Stimulated activated naive B cell treated with anti-CD40 and anti-IgM and Interleukin-4, amounts not matched to agents 10 μg/mL and 1 μg/mL and 100 μg/mL, for 72 hours (primary cell): ENCODE results near the gene KIF19.

ENCODE experiments used
- ATAC-seq, 2 donors: fragments of 150-1000 bp; cut with Tn5 transposase; replicated peaks; 2 replicates each; pipeline ENCODE4 v1.10.0; 2021; ENCODE audit warnings: moderate library complexity in 1 of 2
- DNase-seq: peaks from one replicate; pipeline ENCODE4 v3.0.0; 2021
- H3K27ac Mint-ChIP-seq: one replicate; pipeline ENCODE4 v1.8.0; 2022; ENCODE audit warnings: mild to moderate bottlenecking, mixed read lengths
- H3K27me3 Mint-ChIP-seq, 2 donors: one replicate each; pipeline ENCODE4 v1.8.0; 2022; ENCODE audit warnings: mixed read lengths in 2 of 2
- H3K36me3 Mint-ChIP-seq, 2 donors: one replicate each; pipeline ENCODE4 v1.8.0; 2022; ENCODE audit warnings: mixed read lengths in 2 of 2, mild to moderate bottlenecking in 1 of 2
- H3K4me1 Mint-ChIP-seq, 2 donors: one replicate each; pipeline ENCODE4 v1.8.0; 2022; ENCODE audit warnings: mixed read lengths in 2 of 2, mild to moderate bottlenecking in 1 of 2
- H3K4me3 Mint-ChIP-seq, 2 donors: one replicate each; pipeline ENCODE4 v1.8.0; 2022; ENCODE audit warnings: mild to moderate bottlenecking in 2 of 2, mixed read lengths in 2 of 2, moderate library complexity in 1 of 2
- H3K9me3 Mint-ChIP-seq, 2 donors: one replicate each; pipeline ENCODE4 v1.8.0; 2022; ENCODE audit warnings: mixed read lengths in 2 of 2, mild to moderate bottlenecking in 1 of 2

The KIF19 gene

DNA sequence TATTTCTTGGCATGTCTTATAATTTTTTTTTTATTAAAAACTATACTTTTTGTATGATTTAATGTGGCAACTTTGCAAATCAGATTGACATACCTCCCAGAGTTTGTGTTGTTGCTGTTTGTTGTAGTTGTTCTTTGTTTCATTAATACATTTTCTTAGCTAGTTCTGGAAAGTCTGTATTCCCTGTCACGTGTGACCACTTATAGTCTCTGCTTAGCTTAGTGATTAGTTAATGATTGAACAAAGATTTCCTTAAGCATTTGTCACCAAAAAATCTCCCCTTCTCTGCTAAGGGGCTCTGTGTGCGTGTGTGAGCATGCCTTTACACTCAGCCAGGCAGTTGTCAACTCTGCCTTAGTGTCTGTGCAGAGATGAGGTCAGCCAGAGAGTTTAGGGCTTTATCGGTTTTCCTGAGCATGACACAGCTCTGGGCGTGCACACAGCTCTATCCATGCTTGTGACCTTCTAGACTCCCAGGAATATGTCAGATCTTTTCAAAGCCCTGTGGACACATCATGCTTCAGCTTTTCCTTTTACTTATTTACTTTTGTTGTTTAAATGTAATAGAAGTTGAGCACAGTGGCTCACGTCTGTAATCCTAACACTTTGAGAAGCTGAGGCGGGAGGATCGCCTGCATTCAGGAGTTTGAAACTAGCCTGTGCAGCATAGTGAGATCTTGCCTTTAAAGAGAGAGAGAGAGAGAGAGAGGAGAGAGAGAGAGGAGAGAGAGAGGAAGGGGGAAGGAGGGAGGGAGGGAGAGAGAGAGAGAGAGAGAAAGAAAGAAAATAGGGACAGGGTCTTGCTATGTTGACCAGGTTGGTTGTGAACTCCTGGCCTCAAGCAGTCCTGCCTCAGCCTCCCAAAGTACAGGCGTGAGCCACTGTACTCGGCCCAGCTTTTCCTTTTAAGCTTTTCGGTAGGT, 30.1 kb upstream of the KIF19 start:
- peaks cover 2 to 4% of the 10 kb centered on the region in 2 donors for H3K9me3 Mint-ChIP-seq
- DNase-seq (no peak), ATAC-seq (no peak)
- peaks cover 24 to 34% of the 10 kb centered on the region in 2 donors for H3K27me3 Mint-ChIP-seq
- peaks cover 0 to 5% of the 10 kb centered on the region in 2 donors for H3K4me1 Mint-ChIP-seq
- no peak overlapping the region for H3K27ac Mint-ChIP-seq
- no peak overlapping the region for H3K4me3 Mint-ChIP-seq
- H3K36me3 Mint-ChIP-seq, result peaks cover 3 to 4% of the 10 kb centered on the region in 2 donors

DNA sequence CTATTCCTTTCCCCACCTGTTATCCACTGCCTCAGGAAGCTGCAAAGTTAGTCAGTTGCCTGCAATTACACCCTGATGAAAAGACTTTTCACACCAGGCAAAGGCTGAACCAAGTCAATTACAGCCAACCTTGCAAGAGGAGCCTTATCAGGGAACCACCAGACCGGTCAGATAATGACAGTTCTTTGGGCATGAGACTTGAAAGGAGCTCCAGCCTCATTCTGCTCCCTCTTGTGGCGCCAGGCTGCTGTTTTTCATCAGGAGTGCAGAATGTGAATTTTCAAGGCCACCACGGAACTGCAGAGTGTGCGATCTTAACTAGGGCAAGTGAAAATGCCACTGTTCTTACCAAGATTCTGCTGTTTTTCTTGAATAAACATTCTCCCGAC, 29.5 kb upstream of the KIF19 start:
- no peak for DNase-seq
- Mint-ChIP-seq H3K4me3 (no peak overlapping the region), H3K9me3 (peaks cover 2 to 4% of the 10 kb centered on the region in 2 donors)

DNA sequence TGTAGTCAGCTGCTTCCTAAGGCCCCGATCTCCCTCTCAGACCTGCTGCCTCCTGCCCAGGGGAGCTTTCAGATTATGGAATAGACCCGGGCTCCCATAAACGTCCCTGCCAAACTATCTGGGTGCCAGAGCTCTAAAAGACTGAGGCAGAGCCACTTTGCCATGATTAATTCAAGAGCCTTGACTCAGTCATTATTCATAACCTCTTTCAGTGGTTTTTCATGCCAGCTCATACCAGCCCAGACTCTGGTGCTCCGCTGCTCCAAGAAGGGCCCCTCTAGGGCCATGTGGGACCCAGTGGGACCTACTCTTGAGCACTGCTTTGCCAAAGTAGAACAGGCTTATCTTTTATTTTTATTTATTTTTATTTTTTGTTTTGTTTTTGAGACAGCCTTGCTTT, 28.1 kb upstream of the KIF19 start:
- Mint-ChIP-seq H3K4me1 (peaks cover 0 to 5% of the 10 kb centered on the region in 2 donors), H3K27me3 (peaks cover 32 to 34% of the 10 kb centered on the region in 2 donors), H3K4me3 (no peak overlapping the region), H3K27ac (no peak overlapping the region), H3K9me3 (peaks cover 2 to 4% of the 10 kb centered on the region in 2 donors), H3K36me3 (peaks cover 3 to 4% of the 10 kb centered on the region in 2 donors)
- ATAC-seq, result peak; percentile 40 to 62
- no peak for DNase-seq

More for the DNA sequence above, 29.5 kb upstream of the KIF19 start:
- peaks cover 31 to 34% of the 10 kb centered on the region in 2 donors for H3K27me3 Mint-ChIP-seq
- H3K36me3 Mint-ChIP-seq, result peaks cover 3 to 4% of the 10 kb centered on the region in 2 donors
- H3K27ac Mint-ChIP-seq, result no peak overlapping the region
- H3K4me1 Mint-ChIP-seq, result peaks cover 0 to 5% of the 10 kb centered on the region in 2 donors
- ATAC-seq, result peak; percentile 55 to 59

DNA sequence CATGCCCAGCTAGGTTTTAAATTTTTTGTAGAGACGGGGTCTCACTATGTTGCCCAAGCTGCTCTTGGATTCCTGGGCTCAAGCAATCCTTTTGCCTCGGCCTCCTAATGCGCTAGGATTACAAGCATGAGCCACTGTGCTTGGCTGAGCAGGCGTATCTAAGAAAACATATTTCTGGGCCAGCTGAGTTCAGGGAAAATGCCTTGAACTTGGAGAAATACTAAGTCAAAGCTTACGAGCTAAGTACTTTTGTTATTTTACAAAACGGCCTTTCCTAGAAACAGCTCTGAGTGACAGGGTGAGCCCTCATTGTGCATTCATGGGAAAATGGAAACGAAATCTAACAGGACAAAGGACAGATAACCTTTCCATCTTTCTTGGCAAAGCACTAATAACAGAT, 27.2 kb upstream of the KIF19 start:
- H3K27me3 Mint-ChIP-seq, result peaks cover 30 to 32% of the 10 kb centered on the region in 2 donors
- H3K4me1 Mint-ChIP-seq, result peaks cover 0 to 5% of the 10 kb centered on the region in 2 donors
- H3K36me3 Mint-ChIP-seq, result peaks cover 3 to 4% of the 10 kb centered on the region in 2 donors
- H3K9me3 Mint-ChIP-seq, result peaks cover 2 to 4% of the 10 kb centered on the region in 2 donors
- DNase-seq (no peak), ATAC-seq (no peak)
- no peak overlapping the region for H3K4me3 Mint-ChIP-seq
- no peak overlapping the region for H3K27ac Mint-ChIP-seq

DNA sequence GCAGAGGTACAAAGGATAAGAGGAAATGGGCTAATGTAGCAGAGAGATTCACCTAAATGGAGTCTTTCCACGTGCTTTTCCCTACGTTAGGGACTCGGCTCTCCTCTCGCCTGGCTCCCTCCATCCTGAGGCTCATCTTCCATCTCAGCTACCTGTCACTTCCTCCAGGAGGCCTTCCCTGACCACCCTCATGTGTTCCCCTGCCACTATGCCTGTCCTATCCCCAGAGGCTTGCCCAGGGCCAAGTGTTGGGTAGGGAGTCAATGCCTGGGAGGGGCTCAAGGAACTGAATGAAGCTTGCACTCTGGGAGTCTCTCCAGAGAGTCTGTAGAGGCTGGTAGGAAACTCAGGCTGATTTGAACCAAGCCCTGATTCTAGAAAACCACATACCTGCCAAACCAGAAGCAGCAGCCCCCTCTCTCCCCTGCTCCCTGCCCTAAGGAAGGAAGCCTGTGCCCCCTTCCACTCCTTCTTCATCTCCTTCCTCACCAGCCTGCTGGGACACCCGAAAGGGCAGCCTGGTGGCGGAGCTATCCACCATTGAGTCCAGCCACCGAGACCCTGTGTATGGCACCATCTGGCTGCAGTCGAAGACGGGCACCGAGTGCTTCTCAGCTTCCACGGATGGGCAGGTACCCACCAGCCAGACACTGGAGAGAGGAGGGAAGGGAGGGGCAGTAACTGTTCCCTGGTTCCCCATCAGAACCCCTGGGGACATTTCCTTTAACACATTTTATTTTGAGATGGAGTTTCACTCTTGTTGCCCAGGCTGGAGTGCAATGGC, 26.6 kb upstream of the KIF19 start:
- Mint-ChIP-seq H3K4me1 (peaks cover 0 to 5% of the 10 kb centered on the region in 2 donors), H3K4me3 (no peak overlapping the region), H3K27me3 (peaks cover 30 to 32% of the 10 kb centered on the region in 2 donors), H3K27ac (no peak overlapping the region), H3K36me3 (peaks cover 3 to 4% of the 10 kb centered on the region in 2 donors), H3K9me3 (peaks cover 2 to 4% of the 10 kb centered on the region in 2 donors)
- DNase-seq (no peak), ATAC-seq (no peak)

DNA sequence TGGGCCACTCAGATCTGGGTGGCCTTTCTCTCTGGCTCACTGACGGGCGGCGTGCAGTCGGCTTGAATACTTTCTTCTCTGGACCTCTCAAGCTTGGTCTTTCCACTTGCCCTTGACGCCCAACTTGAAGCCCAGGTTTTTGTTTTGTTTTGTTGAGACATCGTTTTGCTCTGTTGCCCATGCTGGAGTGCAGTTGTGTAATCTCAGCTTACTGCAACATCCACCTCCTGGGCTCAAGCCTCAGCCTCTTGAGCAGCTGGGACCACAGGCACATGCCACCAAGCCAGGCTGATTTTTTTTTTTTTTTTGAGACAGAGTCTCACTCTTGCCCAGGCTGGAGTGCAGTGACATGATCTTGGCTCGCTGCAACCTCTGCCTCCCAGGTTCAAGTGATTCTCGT, 22.7 kb upstream of the KIF19 start:
- Mint-ChIP-seq H3K27me3 (peaks cover 30 to 45% of the 10 kb centered on the region in 2 donors), H3K9me3 (no peaks in the 10 kb centered on the region), H3K4me3 (no peak overlapping the region), H3K36me3 (no peaks in the 10 kb centered on the region), H3K27ac (no peak overlapping the region), H3K4me1 (peaks cover 0 to 4% of the 10 kb centered on the region in 2 donors)
- no peak for ATAC-seq
- DNase-seq, result no peak

DNA sequence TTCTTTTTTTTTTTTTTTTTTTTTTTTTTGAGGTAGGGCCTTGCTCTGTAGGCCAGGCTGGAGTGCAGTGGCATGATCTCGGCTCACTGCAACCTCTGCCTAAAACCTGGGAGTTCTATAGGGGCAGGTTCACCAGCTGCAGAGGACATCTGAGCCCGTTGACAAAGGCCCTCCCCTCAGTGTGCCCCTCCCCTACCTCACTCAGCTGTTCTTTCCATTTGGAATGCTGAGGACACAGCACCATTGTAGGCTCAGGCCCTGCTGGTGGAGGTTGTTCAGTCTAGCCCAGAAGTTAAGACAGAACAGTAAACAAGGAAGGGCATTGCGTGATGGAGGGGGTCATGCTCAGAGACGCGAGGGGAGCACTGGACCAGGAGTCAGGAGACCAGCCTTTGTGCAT, 21.8 kb upstream of the KIF19 start:
- Mint-ChIP-seq H3K36me3 (no peaks in the 10 kb centered on the region), H3K27ac (no peak overlapping the region), H3K4me1 (peaks cover 0 to 5% of the 10 kb centered on the region in 2 donors), H3K27me3 (peaks cover 37 to 51% of the 10 kb centered on the region in 2 donors), H3K9me3 (no peaks in the 10 kb centered on the region), H3K4me3 (no peak overlapping the region)
- DNase-seq, result no peak
- ATAC-seq, result no peak

DNA sequence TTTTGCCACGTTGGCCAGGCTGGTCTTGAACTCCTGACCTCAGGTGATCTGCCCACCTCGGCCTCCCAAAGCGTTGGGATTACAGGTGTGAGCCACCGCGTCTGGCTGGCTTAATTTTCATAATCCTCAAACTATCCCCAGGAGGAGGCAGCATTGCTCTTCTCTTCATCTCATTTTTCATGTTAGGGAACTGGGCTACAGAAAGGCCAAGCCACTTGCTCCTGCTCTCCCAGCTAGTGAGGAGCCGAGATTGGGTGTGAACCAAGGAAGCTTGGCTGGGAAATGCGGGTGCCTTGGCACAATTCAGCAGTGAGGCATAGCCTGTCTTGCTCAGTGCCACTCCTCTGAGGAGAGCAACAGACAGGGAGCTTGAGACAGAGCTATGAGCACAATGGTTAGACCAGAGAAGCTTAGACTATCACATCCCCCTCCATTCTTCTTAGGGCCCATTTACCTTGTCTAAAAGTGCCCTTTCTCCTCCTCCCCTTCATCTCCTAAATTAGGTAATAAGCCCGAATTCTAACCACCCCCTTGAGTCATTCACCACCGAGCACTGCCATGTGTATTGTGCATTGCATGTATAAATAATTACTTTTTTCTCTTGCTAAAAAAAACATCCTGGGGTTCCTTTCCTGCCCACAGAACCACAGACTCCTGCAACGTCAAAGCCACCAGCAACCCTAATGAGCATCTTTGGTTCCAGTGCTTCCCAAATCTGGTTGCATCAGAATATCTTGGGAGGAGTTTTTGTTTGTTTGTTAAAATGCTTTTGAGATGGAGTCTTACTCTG, 20.0 kb upstream of the KIF19 start:
- H3K4me1 Mint-ChIP-seq, result peaks cover 0 to 5% of the 10 kb centered on the region in 2 donors
- no peak for DNase-seq
- H3K4me3 Mint-ChIP-seq, result no peak overlapping the region
- H3K27ac Mint-ChIP-seq, result no peak overlapping the region
- peaks cover 32 to 45% of the 10 kb centered on the region in 2 donors for H3K27me3 Mint-ChIP-seq
- H3K9me3 Mint-ChIP-seq, result no peaks in the 10 kb centered on the region
- no peaks in the 10 kb centered on the region for H3K36me3 Mint-ChIP-seq
- no peak for ATAC-seq

DNA sequence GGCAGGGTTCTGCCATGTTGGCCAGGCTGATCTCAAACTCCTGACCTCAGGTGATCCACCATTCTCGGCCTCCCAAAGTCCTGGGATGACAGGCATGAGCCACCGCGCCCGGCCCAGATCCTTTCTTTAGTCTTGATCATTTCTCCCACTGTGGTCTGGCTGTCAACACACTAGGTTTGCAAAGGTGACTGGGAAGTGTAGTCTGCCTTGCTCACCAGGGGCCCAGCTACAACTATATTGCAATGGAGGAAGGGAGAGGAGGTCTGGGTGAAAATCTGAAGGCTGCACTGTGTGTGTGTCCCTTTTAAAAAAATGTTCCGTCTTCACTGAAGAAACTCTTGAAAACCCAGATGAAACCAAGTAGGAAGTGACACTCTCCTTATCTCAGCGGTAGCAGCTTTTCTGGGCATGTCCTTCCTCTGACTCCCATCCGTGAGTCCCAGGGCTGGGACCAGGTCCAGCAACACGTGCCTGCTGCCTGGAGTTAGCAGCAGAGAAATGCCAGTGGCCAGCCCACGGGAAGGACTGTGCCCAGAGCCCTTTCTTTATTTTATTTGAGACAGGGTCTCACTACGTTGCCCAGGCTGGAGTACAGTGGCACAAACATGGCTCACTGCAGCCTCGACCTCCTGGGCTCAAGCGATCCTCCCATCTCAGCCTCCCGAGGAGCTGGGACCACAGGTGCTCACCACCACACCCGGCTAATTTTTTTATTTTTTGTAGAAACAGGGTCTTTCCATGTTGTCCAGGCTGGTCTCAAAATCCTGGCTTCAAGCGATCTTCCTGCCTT, 17.8 kb upstream of the KIF19 start:
- H3K4me1 Mint-ChIP-seq, result peaks cover 0 to 5% of the 10 kb centered on the region in 2 donors
- DNase-seq (no peak), ATAC-seq (no peak)
- H3K27ac Mint-ChIP-seq, result no peak overlapping the region
- H3K4me3 Mint-ChIP-seq, result no peak overlapping the region
- H3K9me3 Mint-ChIP-seq, result peaks cover 7 to 9% of the 10 kb centered on the region in 2 donors
- H3K27me3 Mint-ChIP-seq, result peaks cover 43 to 49% of the 10 kb centered on the region in 2 donors
- H3K36me3 Mint-ChIP-seq, result peaks cover 3% of the 10 kb centered on the region in 2 donors

DNA sequence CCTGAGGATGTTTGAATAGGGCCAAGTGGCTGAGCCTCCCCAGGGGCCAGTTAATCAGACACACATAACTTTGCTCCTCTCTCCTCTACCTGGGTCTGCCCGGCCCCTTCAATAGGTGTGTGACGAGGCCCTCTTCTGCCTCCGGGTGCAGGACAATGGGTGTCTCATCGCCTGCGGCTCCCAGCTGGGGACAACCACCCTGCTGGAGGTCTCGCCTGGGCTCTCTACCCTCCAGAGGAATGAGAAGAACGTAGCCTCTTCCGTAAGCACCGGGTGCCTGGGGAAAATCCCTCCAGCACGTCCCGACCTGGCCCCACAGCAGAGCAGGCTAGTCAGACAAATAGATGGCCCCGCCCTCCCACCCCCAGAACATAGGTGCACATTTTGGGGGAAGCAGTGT, 16.1 kb upstream of the KIF19 start:
- no peak for ATAC-seq
- Mint-ChIP-seq H3K9me3 (peaks cover 7 to 9% of the 10 kb centered on the region in 2 donors), H3K4me3 (no peak overlapping the region), H3K36me3 (peaks cover 3% of the 10 kb centered on the region in 2 donors), H3K4me1 (peaks cover 0 to 5% of the 10 kb centered on the region in 2 donors), H3K27me3 (peaks cover 43 to 49% of the 10 kb centered on the region in 2 donors), H3K27ac (no peak overlapping the region)
- DNase-seq, result no peak

DNA sequence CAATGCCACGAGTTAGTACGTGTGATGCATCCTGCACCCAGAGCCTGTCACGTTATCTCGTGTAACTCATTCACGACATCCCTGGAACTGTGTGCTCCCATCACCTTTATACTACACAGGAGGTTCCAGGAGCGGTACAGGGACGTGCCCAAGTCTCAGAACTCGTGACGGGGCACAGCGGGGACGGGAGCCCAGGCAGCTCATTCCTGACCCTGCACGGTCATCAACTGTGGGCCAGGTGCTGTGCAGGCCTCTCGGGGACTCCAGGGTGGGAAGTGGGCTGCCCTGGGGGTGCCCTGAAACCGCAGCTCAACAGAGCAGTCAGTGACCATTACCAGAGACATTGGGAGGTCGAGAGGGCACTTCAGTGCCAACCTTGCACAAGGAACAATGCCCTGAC, 11.1 kb upstream of the KIF19 start:
- Mint-ChIP-seq H3K27me3 (peaks cover 13 to 20% of the 10 kb centered on the region in 2 donors), H3K4me3 (no peak overlapping the region), H3K27ac (no peak overlapping the region), H3K4me1 (no peaks in the 10 kb centered on the region), H3K36me3 (peaks cover 3% of the 10 kb centered on the region in 2 donors), H3K9me3 (peaks cover 7 to 9% of the 10 kb centered on the region in 2 donors)
- ATAC-seq, result no peak
- DNase-seq, result no peak

DNA sequence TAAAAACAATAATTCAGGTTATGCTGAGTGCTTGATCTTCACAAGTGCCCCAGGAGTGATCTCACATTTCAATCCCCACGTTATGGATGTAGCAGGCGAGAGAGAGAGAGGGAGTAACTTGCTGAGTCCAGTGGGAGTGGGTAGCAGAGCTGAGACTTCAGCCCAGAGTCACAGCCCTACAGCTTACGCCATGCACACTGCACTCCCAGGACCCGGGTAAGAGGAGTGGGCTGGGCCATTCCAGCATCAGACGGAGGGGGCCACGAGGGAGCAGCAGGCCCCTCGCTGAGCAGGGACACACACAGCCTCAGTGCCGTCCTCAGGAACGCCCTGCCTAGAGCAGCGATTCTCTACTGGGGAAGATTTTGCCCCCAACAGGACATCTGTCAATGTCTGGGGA, 9.8 kb upstream of the KIF19 start:
- no peaks in the 10 kb centered on the region for H3K4me1 Mint-ChIP-seq
- H3K9me3 Mint-ChIP-seq, result peaks cover 7 to 9% of the 10 kb centered on the region in 2 donors
- H3K27ac Mint-ChIP-seq, result no peak overlapping the region
- ATAC-seq (no peak), DNase-seq (no peak)
- H3K27me3 Mint-ChIP-seq, result peaks cover 19 to 23% of the 10 kb centered on the region in 2 donors
- H3K4me3 Mint-ChIP-seq, result no peak overlapping the region
- H3K36me3 Mint-ChIP-seq, result peaks cover 3% of the 10 kb centered on the region in 2 donors

DNA sequence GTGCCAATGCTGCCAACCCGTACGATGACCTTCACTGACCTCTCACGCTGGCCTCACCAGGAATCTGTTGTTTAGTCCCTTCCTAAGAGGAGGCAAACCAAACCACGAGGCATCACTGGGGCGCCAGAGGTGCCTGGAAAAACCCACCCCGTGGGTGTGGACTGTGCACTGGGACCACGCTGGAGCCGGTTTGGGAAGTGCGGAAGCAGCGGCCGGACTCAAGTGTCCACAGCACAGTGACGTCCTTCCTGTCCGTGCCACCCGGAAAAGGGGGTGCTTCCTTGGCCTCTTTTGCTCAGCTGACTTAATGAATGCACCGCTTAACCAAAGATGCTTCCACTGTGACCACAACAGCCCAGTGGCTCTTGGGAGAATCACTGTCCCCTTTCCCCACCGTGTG, 9.0 kb upstream of the KIF19 start:
- Mint-ChIP-seq H3K9me3 (peaks cover 5 to 7% of the 10 kb centered on the region in 2 donors), H3K36me3 (no peaks in the 10 kb centered on the region), H3K27me3 (peaks cover 21 to 22% of the 10 kb centered on the region in 2 donors), H3K4me3 (no peak overlapping the region), H3K27ac (no peak overlapping the region), H3K4me1 (no peaks in the 10 kb centered on the region)
- DNase-seq (no peak), ATAC-seq (no peak)
